Activated T-cell treated with anti-CD3 and anti-CD28 coated beads for 4 hours (primary cell): ENCODE data around the gene SERPINA12.

Source experiments
- DNase-seq: peaks from one replicate; pipeline ENCODE4 v3.0.0-alpha.2; 2020

The SERPINA12 gene

DNA sequence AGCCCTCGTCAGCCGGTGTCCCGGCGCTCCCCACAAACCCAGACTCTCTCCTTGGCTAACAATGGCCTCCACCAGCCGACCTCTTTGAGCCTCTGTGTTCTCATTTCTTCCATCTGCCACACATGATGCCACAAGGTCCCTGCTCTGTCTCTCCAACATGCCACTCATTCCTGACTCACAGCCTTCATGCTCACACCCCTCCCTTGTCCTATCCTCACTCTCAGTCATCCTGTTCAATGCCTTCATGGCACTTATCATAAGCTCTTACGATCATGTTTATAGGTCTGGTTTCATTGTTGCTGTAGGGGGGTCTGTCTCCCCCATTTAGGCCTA lies 47.1 kb downstream of the SERPINA12 start:
- no peak for DNase-seq

DNA sequence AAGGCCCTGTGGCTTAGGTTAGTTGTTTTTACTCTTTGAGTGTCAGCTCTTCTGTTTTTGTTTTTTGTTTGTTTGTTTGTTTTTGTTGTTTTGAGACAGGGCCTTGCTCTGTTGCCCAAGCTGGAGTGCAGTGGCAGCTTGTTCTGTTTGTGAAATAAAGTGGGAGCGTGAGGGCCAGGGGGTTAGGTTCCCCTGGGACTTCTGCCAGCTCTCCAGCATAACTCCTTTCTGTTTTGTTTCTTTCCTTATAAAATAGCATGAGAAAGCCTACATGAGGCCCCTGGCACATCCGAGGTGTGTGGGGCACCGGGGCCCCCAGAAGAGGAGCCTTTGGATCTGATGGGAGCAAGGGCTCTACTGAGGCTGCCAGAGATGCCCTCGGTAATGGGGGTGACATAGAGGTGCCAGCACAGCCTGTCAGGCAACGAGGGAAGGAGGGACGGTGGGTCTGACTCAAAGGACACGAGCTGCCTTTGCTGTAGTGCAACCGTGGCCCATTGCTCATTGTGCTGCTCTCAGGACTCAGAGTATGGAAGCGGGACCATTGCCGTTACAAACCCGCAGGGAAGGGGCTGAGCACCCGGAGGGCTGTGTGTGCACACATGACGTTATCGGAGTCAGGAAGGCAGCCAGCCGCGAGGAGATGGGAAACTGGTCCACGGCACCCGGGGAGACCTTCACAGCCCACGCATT lies 47.6 kb downstream of the SERPINA12 start:
- DNase-seq = no peak

- no peak for DNase-seq
Observed at GRCh38 chr14:94460631-94461416, 48.4 kb downstream of the SERPINA12 start.

- DNase-seq = no peak
Observed at GRCh38 chr14:94458558-94459205, 50.6 kb downstream of the SERPINA12 start.

GRCh38 chr14:94458096-94458495 lies 51.2 kb downstream of the SERPINA12 start:
- DNase-seq = no peak

DNA sequence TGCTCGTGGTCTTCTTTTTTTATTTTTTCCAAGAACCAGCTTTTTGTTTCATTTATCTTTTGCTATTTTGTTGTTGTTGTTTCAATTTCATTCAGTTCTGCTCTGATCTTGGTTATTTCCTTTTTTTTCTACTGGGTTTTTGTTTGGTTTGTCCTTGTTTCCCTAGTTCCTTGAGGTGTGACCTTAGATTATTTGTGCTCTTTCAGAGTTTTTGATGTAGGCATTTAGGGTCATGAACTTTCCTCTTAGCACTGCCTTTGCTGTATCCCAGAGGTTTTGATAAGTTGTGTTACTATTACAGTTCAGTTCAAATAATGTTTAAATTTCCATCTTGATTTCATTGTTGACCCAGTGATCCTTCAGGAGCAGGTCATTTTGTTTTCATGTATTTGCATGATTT lies 53.3 kb downstream of the SERPINA12 start:
- no peak for DNase-seq

DNA sequence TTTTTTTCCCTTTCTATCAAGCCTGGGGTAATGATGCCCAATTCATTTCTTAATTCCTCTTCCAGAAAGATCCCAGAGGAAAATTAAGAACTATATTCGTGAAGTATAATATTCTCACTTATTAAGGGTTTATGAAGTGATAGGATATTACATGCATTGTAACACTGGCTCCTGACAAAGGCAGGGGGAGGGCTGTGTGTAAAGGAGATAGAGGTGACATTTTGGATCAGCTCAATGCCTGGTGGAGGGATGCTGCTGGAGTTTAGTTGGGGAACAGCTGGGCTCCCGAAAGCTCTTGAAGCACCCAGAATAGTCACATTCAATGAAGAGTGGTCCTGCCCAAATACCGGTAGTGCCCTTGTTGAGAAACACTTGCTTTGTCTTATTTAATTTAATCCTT lies 57.4 kb downstream of the SERPINA12 start:
- no peak for DNase-seq

GRCh38 chr14:94451091-94451771 lies 58.0 kb downstream of the SERPINA12 start:
- DNase-seq = no peak

GRCh38 chr14:94450722-94451090 lies 58.6 kb downstream of the SERPINA12 start:
- DNase-seq = no peak

DNA sequence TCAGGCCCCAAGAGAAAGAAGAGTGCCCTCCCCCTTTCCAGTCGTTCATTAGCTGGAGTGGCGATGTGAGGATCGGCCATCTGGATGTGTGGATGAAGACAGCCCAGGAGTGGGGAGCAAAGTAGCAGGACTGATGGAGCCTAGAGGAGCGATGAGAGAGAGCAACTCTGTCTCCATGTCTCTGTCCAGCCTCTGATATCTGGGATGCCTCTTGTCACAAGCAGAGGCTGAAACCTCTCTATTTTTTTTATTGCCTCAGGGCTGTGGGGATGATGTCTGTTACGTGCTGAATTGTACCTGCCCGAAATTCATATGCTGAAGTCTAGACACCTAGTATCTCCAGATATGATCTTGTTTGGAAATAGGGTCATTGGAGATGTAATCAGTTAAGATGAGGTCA lies 59.3 kb downstream of the SERPINA12 start:
- DNase-seq = no peak

DNA sequence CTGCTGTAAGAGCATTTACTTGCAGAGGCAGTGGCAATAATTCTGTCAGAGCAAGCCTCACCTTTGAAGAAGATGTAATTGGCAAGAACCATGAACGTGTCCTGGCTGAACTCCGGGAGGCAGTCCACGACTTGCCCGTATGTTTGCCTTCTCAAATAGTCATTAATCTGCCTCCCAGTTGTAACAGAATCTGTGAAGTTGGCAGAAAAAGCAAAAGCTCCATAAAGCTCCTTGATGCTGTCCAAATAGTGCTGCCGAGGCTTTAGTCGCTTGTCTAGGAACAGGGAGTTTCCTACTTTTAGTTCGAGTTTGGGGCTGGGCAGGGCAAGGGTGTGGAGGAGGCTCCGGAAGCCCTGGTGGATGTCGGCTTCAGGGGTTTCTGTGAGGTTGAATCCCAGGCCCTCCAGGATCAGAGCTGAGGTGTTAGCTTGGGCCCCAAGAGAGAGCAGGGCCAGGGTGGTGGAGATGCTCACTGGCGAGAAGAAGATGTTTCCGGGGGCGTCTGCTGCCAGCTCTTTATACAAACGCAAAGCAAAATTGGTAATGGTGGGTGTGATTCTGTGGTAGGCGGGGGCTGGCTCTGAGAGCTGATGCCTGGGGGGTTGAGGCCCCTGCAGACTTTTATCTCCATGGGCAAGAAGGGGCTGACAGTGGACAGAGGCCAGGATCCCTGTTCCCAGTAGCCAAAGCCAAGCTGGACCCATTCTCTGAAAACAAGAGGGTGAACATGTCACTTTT lies 61.0 kb downstream of the SERPINA12 start:
- DNase-seq = no peak

DNA sequence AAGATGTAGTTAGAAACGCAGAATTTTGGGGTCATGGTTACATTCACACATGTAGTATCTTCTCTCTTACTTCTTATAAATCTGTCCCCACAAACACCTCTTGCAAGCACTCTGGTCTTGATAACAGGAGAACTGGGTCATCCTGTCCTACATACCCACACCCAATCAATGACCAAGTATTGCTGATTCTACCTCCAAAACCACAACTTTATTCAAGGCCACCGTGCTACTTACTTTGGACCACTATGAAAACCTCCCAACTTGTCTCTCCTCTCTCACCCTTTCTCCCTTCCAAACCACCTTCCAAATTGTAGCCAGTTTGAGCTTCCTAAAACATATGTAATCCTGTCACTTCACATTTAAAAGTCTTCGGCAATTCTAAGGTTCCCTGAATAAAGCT lies 62.1 kb downstream of the SERPINA12 start:
- no peak for DNase-seq

- no peak for DNase-seq
Observed at GRCh38 chr14:94446126-94446525, 63.1 kb downstream of the SERPINA12 start.

DNA sequence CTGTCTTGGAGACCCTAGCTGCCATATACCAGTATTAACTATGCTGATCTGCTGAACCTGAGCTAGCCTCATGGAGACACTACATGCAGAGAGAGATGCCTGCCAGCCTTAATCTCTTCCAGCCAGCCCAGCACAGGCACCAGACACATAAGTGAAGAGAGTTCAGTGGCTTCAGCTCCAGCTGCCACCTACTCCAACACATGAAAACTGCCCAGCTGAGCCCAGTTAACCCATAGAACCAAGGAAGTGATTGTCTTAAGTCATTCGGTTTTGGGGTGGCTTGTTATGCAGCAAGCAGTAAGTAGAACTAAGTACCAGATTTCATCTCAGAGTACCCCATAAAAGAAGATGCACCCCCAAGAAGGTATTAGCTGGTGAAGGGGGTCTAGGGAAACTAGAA lies 64.3 kb downstream of the SERPINA12 start:
- no peak for DNase-seq

- no peak for DNase-seq
Observed at GRCh38 chr14:94441531-94442205, 67.6 kb downstream of the SERPINA12 start.

DNA sequence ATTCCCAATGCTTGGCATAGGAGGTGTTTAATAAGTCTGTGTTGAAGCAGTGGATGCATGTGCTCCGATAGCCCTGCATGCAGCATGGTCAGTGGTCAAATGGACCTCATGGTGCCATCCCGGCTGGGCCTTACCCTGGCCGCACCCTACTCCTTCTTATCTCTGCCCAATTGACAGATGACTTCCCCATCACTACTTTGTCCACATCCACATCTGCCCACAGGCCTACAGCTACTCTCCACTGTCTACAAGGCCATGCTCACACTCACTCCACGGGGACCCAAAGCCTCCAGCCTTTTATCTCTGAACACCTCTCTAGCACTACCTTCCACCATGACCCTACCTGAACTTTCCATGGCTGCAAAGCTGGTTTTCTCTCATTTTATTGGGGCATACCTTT lies 68.1 kb downstream of the SERPINA12 start:
- DNase-seq = no peak

DNA sequence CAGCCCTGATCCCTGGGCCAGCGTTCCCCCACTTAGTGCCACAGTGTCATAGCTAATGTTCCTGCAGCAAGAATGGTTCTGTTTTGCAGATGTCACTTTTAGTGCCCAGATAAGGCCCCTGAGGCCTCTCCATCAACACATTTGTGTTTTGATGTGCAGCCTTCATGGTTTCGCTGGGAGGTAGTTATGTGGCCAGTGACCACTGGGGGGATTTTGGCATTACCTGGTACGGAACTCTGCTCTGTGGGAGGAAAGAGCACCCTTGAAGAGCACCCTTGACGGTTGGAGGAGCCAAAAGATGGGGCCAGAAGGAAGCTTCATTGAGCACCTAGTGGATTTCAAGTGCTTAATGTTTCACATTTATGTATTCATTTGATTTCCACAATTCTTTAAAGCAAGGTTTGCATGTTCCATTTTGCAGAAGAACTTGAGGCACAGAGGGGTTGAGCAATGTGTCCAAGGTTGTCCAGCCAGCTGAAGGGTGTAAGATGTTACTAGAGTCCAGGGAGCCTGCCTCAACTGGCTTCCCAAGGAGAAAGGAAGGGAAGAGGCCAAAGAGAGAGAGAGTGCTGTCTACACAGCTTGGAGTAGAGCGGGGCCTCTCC lies 69.7 kb downstream of the SERPINA12 start:
- no peak for DNase-seq
